Stimulated activated CD4-positive, alpha-beta T cell treated with anti-CD3 and anti-CD28 coated beads, Interleukin-12 subunit alpha, Interleukin-12 subunit beta, amount 100 ng/mL, for 24 hours (primary cell): Measurements from ENCODE around the gene PSMD12.
"Not testable (repeated sequence)": the region's sequence is repeated elsewhere in the genome, so short reads cannot be mapped to it uniquely, and the experiment has no call there.

ENCODE experiments used
- DNase-seq, 2 experiments: peaks; one replicate each; pipeline ENCODE4 v3.0.0-alpha.2; 2020; ENCODE audit warnings: low read depth in 2 of 2

PSMD12 gene

GRCh38 chr17:67358612-67359011 is 7.8 kb downstream of the PSMD12 start:
- no peak for DNase-seq

- DNase-seq = no peak
Measured at GRCh38 chr17:67353929-67354574, 12.3 kb downstream of the PSMD12 start.

GRCh38 chr17:67353161-67353560 is 13.2 kb downstream of the PSMD12 start:
- no peak for DNase-seq

- DNase-seq = no peak
Measured at GRCh38 chr17:67349420-67349819, 17.0 kb downstream of the PSMD12 start.

- no peak for DNase-seq
Measured at GRCh38 chr17:67347826-67348225, 18.6 kb downstream of the PSMD12 start.

GRCh38 chr17:67343237-67343636 is 23.1 kb downstream of the PSMD12 start:
- no peak for DNase-seq

GRCh38 chr17:67338353-67338752 is 28.0 kb downstream of the PSMD12 start:
- DNase-seq = not testable (repeated sequence)

- DNase-seq = no peak
Measured at GRCh38 chr17:67336859-67337258, 29.5 kb downstream of the PSMD12 start.

GRCh38 chr17:67335245-67335835 is 31.0 kb downstream of the PSMD12 start:
- no peak for DNase-seq

- not testable (repeated sequence) for DNase-seq
Measured at GRCh38 chr17:67332162-67332508, 34.2 kb downstream of the PSMD12 start.

- DNase-seq = not testable (repeated sequence)
Measured at GRCh38 chr17:67331381-67332161, 34.8 kb downstream of the PSMD12 start.

- no peak for DNase-seq
Measured at GRCh38 chr17:67328026-67328425, 38.4 kb downstream of the PSMD12 start.

GRCh38 chr17:67326959-67327745 is 39.2 kb downstream of the PSMD12 start:
- DNase-seq = not testable (repeated sequence)

- DNase-seq = no peak
Measured at GRCh38 chr17:67326440-67326839, 39.9 kb downstream of the PSMD12 start.

GRCh38 chr17:67324330-67324729 is 42.0 kb downstream of the PSMD12 start:
- DNase-seq = no peak

- no peak for DNase-seq
Measured at GRCh38 chr17:67323445-67323844, 42.9 kb downstream of the PSMD12 start.

- DNase-seq = no peak
Measured at GRCh38 chr17:67322042-67322787, 44.2 kb downstream of the PSMD12 start.

GRCh38 chr17:67321486-67321885 is 44.9 kb downstream of the PSMD12 start:
- DNase-seq = not testable (repeated sequence)

GRCh38 chr17:67316781-67317180 is 49.6 kb downstream of the PSMD12 start:
- DNase-seq = no peak

- DNase-seq = no peak
Measured at GRCh38 chr17:67315865-67316264, 50.5 kb downstream of the PSMD12 start.

- DNase-seq = no peak
Measured at GRCh38 chr17:67312265-67312664, 54.1 kb downstream of the PSMD12 start.
